ENCODE measurements around the gene AP1M1. TPM values are rescaled to one million over a fixed set of nuclear protein-coding genes. Genes with fewer than 3 reads are reported as not detected.

AP1M1 gene
- total RNA-seq, 4 donors from 2014 or later, result 84.9 to 108 (median 88.4) TPM

DNA sequence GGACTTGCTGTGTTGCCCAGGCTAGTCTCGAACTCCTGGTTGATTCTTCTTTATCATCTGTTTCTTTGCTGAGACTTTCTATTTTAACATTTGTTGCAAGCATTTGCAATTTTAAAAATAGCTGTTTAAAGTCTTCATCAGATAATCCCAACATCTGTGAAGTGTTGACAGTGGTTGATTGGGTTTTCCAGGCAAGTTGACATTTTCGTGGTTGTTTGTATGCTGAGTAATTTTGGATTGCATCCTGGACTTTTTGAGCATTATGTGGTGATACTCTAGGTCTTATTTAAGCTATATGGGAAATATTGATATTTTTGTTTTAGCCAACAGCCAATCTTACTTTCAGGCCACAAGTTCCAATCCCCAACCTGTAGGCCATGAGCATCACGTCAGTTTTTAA lies 25.1 kb downstream of the AP1M1 start:
- no peak for TF ChIP-seq CTCF (IDR thresholded peaks at IDR 0.05; ENCODE audit: low read depth)

DNA sequence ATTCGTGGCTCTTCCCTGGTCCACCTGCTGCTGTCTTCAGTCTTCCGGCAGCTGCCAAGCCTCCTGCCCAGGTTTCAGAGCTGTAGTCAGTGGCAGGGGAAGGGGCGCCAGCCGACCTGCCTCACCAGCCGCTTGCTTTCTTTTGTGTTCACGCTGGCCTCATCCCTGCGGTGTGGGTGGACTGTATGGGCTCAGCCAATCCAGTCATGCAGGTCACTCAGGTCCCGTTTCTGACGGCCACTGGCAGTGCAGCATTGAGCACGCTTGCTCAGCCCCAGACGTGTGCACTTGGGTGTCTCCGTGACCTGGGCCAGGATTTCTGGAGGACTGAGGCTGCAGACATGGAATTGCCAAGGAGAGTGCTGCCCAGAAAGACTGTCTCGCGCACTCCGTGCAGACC lies 26.0 kb downstream of the AP1M1 start:
- no peak for TF ChIP-seq CTCF (IDR thresholded peaks at IDR 0.05; ENCODE audit: low read depth)

GRCh38 chr19:16224293-16225045 lies 26.8 kb downstream of the AP1M1 start:
- no peak for TF ChIP-seq CTCF (IDR thresholded peaks at IDR 0.05; ENCODE audit: low read depth)

- TF ChIP-seq CTCF (IDR thresholded peaks at IDR 0.05; ENCODE audit: low read depth), result no peak
Observed at GRCh38 chr19:16225279-16226183, 27.8 kb downstream of the AP1M1 start.

- TF ChIP-seq CTCF (IDR thresholded peaks at IDR 0.05; ENCODE audit: low read depth), result no peak
Observed at GRCh38 chr19:16226184-16226591, 28.5 kb downstream of the AP1M1 start.

DNA sequence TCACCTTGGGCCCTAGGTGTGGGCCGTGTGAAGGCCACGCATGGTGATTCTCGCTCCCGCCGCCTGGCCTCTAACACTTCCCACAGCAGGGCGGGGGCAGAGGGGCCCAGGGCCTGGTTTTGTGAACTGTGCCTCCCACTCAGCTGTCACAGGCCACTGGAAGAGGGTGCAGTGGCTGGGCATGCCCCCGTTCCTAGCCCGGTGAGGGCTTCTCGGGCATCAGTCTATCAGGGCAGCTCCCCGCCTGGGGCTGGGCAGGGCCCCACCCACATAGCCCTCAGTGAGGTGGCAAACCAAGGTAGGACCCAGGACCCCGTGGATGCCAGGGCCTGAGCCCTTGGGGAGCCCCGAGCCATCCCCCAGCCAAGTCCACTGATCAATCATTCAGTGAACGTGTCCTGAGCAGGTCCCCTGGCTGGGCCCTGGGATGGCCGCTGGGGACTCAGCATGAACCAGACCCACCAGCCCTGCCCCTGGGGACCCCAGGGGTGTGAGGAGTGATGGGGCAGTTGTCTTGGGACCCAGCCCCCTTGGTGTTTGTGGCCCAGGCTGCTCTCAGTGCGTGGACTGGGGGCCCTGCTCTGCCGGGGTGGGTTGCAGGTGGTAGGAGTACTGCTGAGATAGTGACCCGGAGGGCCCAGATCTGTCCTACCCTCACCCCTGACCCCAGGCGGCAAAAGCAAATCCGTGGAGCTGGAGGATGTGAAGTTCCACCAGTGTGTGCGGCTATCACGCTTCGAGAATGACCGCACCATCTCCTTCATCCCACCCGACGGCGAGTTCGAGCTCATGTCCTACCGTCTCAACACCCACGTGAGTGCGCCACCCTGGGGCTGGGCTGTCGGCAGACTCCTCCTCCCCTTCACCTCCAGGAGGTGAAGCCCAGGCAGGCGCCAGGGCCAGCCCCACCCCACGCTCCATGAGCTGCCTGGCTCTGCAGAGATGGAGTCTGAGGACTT lies 29.4 kb downstream of the AP1M1 start:
- TF ChIP-seq CTCF (IDR thresholded peaks at IDR 0.05; ENCODE audit: low read depth), result no peak

All from subcutaneous adipose tissue (tissue), 4 donors.